IMR-90 (cell line): ENCODE measurements around the gene PIEZO2.

Experiments
- TF ChIP-seq, protein P1 (sequence below): conservative IDR thresholded peaks from 2 replicates; pipeline ENCODE4 v1.5.1; 2012; ENCODE audit warnings: mild to moderate bottlenecking, low read depth, low read length, improper control_type of control experiment
- TF ChIP-seq, protein P2 (sequence below): fragments of 150-350 bp; IDR thresholded peaks from 2 replicates; pipeline ENCODE4 v1.6.1; 2016; ENCODE audit warnings: low read depth, mild to moderate bottlenecking, low read length, moderate library complexity, borderline replicate concordance

DNA sequence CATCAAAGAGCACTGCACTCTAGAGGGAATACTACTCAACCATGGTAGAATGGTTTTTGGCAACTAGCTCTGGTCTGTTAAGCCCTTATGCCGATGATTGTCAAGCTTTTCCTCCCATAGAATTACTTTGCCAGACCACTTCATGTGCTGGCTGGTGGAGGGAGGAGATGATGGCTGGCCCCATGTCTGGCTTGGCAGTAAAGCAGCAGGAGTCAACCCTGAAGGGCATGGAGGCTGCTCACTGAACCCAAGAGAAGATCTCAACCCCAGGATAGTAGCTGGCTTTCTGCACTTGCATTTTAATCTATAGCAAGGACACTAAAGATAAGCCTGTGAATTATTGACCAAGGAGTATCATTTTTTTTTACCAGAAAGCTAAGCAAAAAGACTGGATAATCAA lies 309.9 kb downstream of the PIEZO2 start:
- TF ChIP-seq, protein P1, sequence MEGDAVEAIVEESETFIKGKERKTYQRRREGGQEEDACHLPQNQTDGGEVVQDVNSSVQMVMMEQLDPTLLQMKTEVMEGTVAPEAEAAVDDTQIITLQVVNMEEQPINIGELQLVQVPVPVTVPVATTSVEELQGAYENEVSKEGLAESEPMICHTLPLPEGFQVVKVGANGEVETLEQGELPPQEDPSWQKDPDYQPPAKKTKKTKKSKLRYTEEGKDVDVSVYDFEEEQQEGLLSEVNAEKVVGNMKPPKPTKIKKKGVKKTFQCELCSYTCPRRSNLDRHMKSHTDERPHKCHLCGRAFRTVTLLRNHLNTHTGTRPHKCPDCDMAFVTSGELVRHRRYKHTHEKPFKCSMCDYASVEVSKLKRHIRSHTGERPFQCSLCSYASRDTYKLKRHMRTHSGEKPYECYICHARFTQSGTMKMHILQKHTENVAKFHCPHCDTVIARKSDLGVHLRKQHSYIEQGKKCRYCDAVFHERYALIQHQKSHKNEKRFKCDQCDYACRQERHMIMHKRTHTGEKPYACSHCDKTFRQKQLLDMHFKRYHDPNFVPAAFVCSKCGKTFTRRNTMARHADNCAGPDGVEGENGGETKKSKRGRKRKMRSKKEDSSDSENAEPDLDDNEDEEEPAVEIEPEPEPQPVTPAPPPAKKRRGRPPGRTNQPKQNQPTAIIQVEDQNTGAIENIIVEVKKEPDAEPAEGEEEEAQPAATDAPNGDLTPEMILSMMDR, result no peak
- TF ChIP-seq, protein P2, sequence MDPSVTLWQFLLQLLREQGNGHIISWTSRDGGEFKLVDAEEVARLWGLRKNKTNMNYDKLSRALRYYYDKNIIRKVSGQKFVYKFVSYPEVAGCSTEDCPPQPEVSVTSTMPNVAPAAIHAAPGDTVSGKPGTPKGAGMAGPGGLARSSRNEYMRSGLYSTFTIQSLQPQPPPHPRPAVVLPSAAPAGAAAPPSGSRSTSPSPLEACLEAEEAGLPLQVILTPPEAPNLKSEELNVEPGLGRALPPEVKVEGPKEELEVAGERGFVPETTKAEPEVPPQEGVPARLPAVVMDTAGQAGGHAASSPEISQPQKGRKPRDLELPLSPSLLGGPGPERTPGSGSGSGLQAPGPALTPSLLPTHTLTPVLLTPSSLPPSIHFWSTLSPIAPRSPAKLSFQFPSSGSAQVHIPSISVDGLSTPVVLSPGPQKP, result no peak
